ENCODE measurements around the gene ID4. TPM values are rescaled to one million over a fixed set of nuclear protein-coding genes. Genes with fewer than 3 reads are reported as not detected.

The ID4 gene
- total and polyA plus RNA-seq, 9 donors: 9.9 to 169 (median 49.2) TPM

- Histone ChIP-seq H3K9me3 (no peaks in the 10 kb centered on the region), H3K27ac (no peak overlapping the region), H3K36me3 (no peaks in the 10 kb centered on the region), H3K4me3 (no peak overlapping the region), H3K4me1 (ENCODE audit: insufficient read depth) (no peaks in the 10 kb centered on the region), H3K27me3 (no peaks in the 10 kb centered on the region)
- TF ChIP-seq EP300 (IDR thresholded peaks at IDR 0.05): no peak
- no peak for TF ChIP-seq POLR2A (IDR thresholded peaks at IDR 0.05)
- no peak for TF ChIP-seq CTCF (IDR thresholded peaks at IDR 0.05)
- WGBS, 3 donors: 90 to 92% (median 92%) methylated on average over 11 of the region's 11 CpGs
- no peak for DNase-seq
- intact Hi-C loops (cut with DNase I): no loop called here
Observed at GRCh38 chr6:19811397-19812079, 25.6 kb upstream of the ID4 start.

DNA sequence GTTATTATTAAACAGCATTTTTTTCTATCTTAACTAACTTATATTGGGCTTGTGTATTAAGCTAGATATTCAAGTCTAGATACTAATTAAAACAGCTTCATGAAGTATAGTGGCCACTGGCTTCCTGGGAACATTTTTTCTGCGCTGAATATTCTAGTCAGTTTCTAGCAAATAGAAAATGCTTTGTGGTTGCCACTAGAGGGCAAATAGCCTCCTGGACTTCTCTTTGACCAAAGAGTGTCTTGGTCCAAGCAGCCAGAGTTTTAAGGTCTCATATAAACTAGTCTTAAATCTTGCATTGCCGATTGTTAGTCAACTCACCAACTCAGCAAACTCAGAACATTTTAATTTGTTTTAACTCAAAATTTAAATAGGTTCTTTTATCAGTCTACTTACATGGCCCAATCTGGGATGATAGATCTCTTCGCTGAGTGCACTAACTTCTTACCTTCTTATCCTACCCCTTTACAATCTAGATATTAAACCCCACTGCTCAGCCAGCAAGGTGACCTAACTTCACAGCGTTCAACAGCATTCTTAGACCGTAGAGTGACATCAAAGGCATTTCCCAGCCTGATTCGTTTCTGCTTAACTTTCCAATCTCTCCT, 24.6 kb upstream of the ID4 start:
- Histone ChIP-seq H3K27ac (no peak overlapping the region), H3K4me3 (no peak overlapping the region), H3K9me3 (no peaks in the 10 kb centered on the region), H3K36me3 (no peaks in the 10 kb centered on the region), H3K27me3 (no peaks in the 10 kb centered on the region), H3K4me1 (ENCODE audit: insufficient read depth) (no peaks in the 10 kb centered on the region)
- no peak for TF ChIP-seq POLR2A (IDR thresholded peaks at IDR 0.05)
- peak; percentile 24 to 44 (median 28) for TF ChIP-seq CTCF (IDR thresholded peaks at IDR 0.05)
- no peak for DNase-seq
- 43 to 61% (median 47%) methylated on average over 6 of the region's 6 CpGs for WGBS, 3 donors
- intact Hi-C loops (cut with DNase I): no loop called here

DNA sequence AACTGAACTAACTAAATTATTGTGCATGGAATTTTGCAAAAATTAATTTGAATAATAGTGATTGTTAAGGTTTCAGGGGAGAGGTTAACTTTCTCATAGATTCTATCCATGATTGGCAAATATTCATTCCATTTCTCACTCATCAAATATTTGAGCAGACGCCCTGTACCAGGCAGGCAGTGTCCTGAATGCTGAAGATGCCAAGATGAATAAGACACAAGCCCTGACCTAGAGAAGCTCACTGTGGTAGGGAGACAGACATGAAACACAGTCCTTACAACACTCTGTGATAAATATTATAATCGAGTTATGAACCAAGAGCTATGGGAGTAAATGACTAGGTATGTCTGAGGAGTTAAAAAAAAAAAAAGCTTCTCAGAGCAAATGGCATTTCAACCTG, 18.4 kb upstream of the ID4 start:
- WGBS, 3 donors: 85 to 88% (median 87%) methylated on average over 2 of the region's 2 CpGs
- TF ChIP-seq POLR2A (IDR thresholded peaks at IDR 0.05) (no peak), CTCF (IDR thresholded peaks at IDR 0.05) (no peak), EP300 (IDR thresholded peaks at IDR 0.05) (no peak)
- Histone ChIP-seq H3K27me3 (no peaks in the 10 kb centered on the region), H3K4me3 (no peak overlapping the region), H3K36me3 (no peaks in the 10 kb centered on the region), H3K4me1 (ENCODE audit: insufficient read depth) (no peaks in the 10 kb centered on the region), H3K9me3 (no peaks in the 10 kb centered on the region), H3K27ac (no peak overlapping the region)
- no peak for DNase-seq
- intact Hi-C loops (cut with DNase I): no loop called here

DNA sequence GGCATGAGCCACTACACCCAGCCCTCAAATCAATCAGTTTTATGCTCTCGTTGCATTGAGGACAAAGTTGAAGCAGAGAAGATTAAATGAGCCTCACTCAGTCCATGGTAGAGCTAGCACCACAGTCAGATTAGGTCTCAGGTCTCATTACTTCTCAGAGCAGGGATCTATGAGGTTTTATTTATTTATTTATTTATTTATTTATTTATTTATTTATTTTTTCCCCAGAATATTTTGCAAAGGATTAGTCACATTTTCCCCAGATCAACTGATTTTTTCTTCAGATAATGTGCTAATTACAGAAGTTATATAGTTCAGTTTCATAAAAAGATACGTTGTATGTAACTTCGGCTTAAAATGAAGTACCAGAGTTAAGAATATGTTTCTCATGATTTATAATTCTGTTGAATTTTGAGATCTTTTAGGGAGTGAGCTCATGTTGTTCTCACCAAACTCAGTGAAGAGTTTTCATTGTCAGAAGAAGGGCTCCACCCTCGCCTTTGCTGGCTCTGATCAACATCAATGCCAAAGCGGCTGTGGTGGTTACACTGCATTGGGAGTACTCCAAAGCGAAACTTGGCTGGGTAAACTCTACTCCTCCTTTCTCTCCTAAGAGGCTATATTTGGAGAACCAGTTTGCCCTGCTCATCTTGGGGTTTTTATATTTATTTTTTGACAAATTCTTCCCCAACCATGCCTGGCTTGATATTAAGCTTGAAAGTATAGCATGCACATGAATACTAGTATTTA, 12.9 kb upstream of the ID4 start:
- TF ChIP-seq POLR2A (IDR thresholded peaks at IDR 0.05): no peak
- no peak for TF ChIP-seq CTCF (IDR thresholded peaks at IDR 0.05)
- TF ChIP-seq EP300 (IDR thresholded peaks at IDR 0.05): no peak
- Histone ChIP-seq H3K9me3 (peaks cover 0 to 5% of the 10 kb centered on the region in 2 donors), H3K4me1 (ENCODE audit: insufficient read depth) (no peaks in the 10 kb centered on the region), H3K4me3 (no peak overlapping the region), H3K27ac (no peak overlapping the region), H3K27me3 (no peaks in the 10 kb centered on the region), H3K36me3 (no peaks in the 10 kb centered on the region)
- no peak for DNase-seq
- intact Hi-C loops (cut with DNase I): no loop called here
- WGBS, 3 donors: 75 to 88% (median 78%) methylated on average over 6 of the region's 6 CpGs

All from ovary (tissue), 9 donors.